Stomach (tissue), 4 donors: ENCODE measurements around the gene OLFM2.

Experiments used
- CTCF ChIP-seq, 7 experiments: fragments of 450-650 bp in 4 of 7; fragments of 200-600 bp in 3 of 7; sonication (generic) in 3 of 7; IDR thresholded peaks; one replicate each; pipeline ENCODE4 v1.5.1; 2016 to 2019; ENCODE audit warnings: antibody characterized with exemption in 7 of 7, control low read depth in 2 of 7, mild to moderate bottlenecking in 1 of 7
- EP300 ChIP-seq: sonication (generic); formaldehyde crosslinking; IDR thresholded peaks from one replicate; pipeline ENCODE4 v1.6.1; 2017; ENCODE audit warnings: antibody characterized with exemption
- POLR2A ChIP-seq, 4 donors: fragments of 450-650 bp; IDR thresholded peaks; one replicate each; pipeline ENCODE4 v1.6.1; 2016; ENCODE audit warnings: antibody characterized with exemption in 4 of 4, control low read depth in 2 of 4, mild to moderate bottlenecking in 1 of 4, moderate library complexity in 1 of 4
- POLR2AphosphoS5 ChIP-seq, 3 donors: sonication (generic); formaldehyde crosslinking; IDR thresholded peaks; one replicate each; pipeline ENCODE4 v1.6.1; 2016; ENCODE audit warnings: antibody characterized with exemption in 3 of 3

GRCh38 chr19:9850235-9850959, 85.9 kb downstream of the OLFM2 start:
- no peak for TF ChIP-seq POLR2A (IDR thresholded peaks at IDR 0.05)
- TF ChIP-seq CTCF (IDR thresholded peaks at IDR 0.05): no peak
- TF ChIP-seq EP300: no peak
- no peak for TF ChIP-seq POLR2AphosphoS5 (IDR thresholded peaks at IDR 0.05)
